ENCODE measurements around the gene DNAJC22.

- TF ChIP-seq TAF1 (IDR thresholded peaks at IDR 0.05; ENCODE audit: low read depth) (no peak), CTCF (IDR thresholded peaks at IDR 0.05; ENCODE audit: poor library complexity, severe bottlenecking) (peak; percentile 84), REST (IDR thresholded peaks at IDR 0.05; ENCODE audit: borderline replicate concordance) (no peak), EP300 (conservative IDR thresholded peaks at IDR 0.05; ENCODE audit: poor library complexity, severe bottlenecking) (peak; percentile 27), POLR2AphosphoS5 (IDR thresholded peaks at IDR 0.05) (no peak), EZH2 (IDR thresholded peaks at IDR 0.05; ENCODE audit: borderline replicate concordance, insufficient read depth, low read length, poor library complexity, severe bottlenecking) (no peak), SMC3 (conservative IDR thresholded peaks at IDR 0.05; ENCODE audit: poor library complexity) (peak; percentile 78)
Measured at GRCh38 chr12:49347311-49348193, 864 bp downstream of the DNAJC22 start.
